Left hindlimb (tissue), 1 donor: Measurements from ENCODE around the gene C6orf89.

ENCODE experiments used
- DNase-seq: peaks from one replicate; pipeline ENCODE4 v3.0.0-alpha.2; 2018

C6orf89 gene

DNA sequence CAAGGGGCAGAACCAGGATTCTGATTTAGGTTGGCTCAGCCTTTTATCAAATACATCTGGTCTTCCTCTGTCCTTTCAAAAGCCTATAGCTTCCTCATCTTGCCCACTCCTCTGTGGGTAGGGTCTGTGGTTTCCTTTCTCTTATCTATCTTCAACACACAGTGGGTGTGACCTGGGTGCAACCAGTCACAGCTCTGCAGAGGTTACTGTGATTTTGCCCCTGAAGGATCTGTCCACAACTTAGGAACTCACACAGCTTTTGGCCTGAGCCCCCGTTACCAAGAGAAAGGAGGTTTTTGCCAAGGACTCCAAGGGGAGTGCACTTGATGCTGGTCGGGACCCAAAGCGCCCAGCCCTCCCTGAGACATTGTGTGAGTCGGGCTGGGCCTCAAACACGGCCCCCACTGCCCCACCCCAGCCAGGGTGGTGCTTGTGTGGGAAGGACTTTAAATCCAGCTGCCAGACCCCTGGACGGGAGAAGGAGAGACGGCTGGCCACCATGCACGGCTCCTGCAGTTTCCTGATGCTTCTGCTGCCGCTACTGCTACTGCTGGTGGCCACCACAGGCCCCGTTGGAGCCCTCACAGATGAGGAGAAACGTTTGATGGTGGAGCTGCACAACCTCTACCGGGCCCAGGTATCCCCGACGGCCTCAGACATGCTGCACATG is 68.6 kb downstream of the C6orf89 start, which contains the start of gene PI16:
TSS of gene PI16 (plus strand) at position 477 of the 670 bp plus-strand sequence. CDS start at position 500, 23 bp downstream.
- no peak for DNase-seq

GRCh38 chr6:36955136-36955535 is 69.4 kb downstream of the C6orf89 start:
- DNase-seq = no peak

- DNase-seq = no peak
These were observed 70.1 kb downstream of the C6orf89 start for GRCh38 chr6:36955671-36956445.

DNA sequence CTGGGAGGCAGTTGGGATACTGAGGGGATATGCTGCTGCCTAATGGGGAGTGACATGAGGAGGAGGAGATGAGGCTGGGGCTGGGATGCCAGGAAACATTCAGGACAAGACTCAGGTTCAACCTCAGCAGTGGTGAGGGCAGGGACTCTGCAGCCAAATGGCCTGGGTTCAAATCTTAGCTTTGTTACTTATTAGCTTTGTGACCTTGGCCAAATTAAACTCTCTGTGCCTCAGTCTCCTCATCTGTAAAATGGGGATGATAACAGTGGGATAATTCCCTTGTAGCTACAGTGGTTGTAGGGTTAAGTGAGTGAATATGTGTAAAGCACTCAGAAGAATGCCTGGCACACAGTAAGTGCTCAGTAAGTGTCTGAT is 70.7 kb downstream of the C6orf89 start:
- DNase-seq = no peak

DNA sequence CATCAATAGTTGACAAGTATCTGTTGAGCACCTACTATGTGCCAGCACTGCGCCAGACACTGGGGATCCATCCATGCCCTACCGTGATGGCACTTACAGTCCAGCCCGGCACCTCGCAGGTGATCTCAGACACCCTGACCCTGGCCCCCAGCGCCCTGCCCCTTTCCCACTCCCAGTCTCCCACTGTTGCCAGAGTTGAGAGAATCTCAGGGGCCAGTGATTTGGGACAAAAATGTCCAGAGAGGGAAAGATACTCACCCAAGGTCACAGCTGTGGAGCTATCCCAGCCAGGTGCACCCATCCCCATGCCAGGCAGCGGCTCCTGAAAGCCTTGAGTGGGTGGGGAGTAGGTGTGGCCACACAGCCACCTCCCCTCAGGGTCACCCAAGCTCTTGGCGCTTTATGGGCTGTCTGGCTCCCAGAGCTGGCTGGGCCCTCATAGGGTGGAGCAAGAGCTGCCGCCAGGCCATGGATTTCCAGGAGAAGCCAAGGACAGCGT is 72.1 kb downstream of the C6orf89 start:
- no peak for DNase-seq

DNA sequence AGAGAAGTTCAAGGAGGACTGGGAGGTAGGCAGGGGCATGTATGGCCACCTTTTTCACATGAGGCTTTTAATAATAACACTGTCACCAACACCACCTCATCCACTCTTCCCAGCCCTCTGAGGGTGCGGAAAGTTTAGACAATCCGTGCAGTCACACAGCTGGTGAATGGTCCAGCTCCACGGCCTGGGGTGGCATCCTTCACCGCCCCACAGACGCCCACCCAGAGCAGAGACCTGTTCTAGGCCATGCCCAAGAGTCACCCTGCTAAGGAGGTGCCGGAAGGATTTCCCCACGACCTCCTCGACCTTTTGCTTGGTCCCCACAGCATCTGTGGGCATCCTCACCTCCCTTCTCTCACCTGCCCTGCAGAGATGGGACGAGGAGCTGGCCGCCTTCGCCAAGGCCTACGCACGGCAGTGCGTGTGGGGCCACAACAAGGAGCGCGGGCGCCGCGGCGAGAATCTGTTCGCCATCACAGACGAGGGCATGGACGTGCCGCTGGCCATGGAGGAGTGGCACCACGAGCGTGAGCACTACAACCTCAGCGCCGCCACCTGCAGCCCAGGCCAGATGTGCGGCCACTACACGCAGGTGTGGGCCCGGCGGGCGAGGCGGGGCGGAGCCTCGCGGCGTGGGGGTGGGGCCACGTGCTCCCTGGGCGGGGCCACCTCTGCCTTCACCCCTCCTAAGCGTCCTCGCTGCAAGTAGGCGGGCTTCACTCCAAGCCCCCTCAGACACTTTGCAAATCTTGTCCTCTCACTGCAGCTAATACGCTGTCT is 73.2 kb downstream of the C6orf89 start:
- DNase-seq = no peak

GRCh38 chr6:36959555-36960250 is 74.0 kb downstream of the C6orf89 start:
- DNase-seq = no peak

DNA sequence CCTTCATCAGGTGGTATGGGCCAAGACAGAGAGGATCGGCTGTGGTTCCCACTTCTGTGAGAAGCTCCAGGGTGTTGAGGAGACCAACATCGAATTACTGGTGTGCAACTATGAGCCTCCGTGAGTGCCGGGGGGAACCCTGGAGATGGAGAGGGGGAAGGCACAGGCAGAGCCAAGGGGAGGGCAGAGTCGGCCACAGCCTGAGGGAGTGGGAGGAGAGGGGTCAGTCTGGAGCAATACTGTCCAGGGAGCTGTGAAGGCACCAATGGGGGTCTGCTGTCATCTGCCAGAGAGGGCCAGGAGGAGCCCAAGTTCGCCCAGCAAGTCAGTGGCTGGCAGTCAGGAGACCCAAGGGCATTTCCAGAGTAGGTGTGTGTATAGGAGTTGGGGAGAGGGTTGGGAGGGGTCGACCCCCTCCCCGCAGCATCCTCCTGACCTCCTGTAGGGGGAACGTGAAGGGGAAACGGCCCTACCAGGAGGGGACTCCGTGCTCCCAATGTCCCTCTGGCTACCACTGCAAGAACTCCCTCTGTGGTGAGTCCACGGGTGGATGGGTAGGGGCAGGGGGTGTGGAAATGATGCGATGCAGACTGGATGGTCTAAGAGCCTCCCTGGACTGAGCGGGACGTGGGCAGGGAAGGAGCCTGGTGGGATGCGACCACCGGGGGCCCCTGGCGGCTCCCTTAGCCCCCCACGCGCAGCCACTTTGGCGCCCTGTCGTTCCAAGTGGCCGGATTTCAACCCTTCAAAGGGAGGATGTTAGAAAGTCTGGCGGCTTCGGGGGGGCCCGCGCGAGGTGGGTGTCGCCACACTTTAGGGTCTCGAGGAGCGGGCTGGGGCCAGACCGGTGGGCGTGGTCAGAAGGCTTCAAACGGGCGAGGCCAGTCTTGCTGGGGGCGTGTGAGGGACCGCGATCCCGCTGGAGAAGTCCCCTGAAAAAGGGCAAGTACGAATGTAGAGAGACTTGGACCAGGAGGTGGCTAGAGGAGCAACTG is 76.0 kb downstream of the C6orf89 start:
- DNase-seq = no peak

DNA sequence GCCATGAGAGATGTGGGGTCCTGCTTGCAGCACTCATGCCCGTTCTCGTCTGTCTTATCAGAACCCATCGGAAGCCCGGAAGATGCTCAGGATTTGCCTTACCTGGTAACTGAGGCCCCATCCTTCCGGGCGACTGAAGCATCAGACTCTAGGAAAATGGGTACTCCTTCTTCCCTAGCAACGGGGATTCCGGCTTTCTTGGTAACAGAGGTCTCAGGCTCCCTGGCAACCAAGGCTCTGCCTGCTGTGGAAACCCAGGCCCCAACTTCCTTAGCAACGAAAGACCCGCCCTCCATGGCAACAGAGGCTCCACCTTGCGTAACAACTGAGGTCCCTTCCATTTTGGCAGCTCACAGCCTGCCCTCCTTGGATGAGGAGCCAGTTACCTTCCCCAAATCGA is 77.1 kb downstream of the C6orf89 start:
- DNase-seq = peak; percentile 54

DNA sequence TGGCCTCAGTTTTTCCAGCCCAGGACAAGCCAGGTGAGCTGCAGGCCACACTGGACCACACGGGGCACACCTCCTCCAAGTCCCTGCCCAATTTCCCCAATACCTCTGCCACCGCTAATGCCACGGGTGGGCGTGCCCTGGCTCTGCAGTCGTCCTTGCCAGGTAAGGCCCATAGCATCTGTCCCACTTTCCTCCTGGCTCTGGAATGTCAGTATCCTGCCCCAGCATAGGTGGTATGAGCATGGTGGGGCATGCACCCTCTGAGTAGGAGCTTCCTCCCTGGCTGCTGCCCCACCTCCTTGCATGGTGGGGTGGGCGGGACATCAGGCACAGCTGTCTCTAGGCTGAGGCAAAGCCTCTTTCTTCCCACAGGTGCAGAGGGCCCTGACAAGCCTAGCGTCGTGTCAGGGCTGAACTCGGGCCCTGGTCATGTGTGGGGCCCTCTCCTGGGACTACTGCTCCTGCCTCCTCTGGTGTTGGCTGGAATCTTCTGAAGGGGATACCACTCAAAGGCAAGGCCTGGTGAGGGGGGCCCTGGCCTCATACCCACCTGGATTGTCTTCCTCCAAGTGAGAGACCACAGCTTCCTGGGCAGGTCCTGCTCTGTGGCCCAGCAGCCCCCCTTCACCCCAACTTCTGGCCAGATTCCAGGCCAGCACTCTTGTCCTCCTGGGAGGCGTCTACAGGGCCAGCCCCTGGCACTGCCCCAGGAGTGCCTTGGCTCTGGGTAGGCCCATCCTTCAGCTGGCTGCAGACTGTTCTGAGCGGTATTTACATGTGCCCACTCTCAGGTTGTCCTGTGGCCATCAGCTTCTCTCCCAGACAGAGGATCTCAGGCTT is 77.9 kb downstream of the C6orf89 start:
- no peak for DNase-seq

DNA sequence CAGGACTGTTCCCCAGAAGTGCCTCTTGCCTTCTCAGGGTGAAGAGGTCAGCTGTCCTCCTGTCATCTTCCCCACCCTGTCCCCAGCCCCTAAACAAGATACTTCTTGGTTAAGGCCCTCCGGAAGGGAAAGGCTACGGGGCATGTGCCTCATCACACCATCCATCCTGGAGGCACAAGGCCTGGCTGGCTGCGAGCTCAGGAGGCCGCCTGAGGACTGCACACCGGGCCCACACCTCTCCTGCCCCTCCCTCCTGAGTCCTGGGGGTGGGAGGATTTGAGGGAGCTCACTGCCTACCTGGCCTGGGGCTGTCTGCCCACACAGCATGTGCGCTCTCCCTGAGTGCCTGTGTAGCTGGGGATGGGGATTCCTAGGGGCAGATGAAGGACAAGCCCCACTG is 78.6 kb downstream of the C6orf89 start:
- no peak for DNase-seq

- DNase-seq = no peak
These were observed 79.2 kb downstream of the C6orf89 start for GRCh38 chr6:36964908-36965307.

DNA sequence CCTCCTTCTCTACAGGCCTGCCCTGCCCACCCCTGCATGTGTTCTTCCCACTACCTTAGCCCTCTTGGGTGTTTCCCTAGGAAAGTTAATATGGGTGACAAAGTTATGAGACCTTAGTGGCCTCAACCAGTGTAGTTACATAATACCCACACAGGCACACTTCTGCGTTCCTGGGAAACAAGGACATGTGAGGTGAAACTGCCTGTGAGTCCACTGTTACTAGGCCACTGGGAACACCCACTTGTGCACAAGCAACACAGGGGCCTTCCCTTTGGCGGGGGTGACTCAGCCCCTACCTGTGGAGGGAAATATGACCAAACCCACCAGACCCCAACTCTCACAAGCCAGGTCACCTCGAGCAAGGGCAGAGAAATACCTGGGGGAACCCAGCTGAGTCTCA is 81.5 kb downstream of the C6orf89 start:
- DNase-seq = no peak

DNA sequence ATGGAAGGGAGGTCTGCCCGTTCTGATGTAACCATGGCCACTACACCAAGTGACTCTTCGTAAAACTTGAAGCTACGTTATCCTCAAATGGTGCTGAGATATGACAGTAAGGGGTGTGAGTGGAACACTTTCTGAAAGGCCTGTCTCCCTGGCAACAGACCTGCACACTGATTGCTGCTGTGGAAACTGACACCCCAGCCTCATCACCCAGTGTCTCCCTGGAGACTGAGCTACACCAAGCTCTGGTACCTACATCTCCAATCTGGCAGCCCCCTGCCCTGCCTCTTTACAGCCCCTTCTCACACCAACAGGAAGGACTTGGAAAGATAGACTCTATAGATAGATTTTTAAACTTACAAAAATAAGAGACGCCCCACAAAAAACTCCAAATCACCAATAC is 82.0 kb downstream of the C6orf89 start:
- DNase-seq = no peak

- no peak for DNase-seq
These were observed 82.7 kb downstream of the C6orf89 start for GRCh38 chr6:36968266-36968977.

DNA sequence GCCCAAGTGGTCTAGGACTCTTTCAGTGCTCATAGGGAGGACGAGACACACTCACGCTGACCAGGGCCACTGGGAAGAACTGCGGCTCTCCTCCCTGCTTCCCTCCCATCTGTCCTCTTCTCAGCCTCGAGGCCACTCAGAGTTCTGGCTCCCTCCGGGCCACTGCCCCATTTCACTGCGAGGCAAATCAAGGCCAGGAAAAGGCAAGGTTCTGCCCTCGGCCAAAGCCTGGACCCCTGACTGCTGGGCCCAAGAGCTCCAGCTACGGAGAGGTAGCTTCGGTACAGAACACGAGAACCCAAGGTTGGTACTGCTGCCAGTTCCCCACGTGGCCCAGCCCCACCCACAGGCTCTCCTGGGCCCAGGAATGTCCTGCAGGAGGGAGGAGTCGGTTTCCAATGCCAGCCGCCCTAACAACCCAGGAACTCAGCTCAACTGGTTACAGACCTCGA is 83.5 kb downstream of the C6orf89 start:
- no peak for DNase-seq

DNA sequence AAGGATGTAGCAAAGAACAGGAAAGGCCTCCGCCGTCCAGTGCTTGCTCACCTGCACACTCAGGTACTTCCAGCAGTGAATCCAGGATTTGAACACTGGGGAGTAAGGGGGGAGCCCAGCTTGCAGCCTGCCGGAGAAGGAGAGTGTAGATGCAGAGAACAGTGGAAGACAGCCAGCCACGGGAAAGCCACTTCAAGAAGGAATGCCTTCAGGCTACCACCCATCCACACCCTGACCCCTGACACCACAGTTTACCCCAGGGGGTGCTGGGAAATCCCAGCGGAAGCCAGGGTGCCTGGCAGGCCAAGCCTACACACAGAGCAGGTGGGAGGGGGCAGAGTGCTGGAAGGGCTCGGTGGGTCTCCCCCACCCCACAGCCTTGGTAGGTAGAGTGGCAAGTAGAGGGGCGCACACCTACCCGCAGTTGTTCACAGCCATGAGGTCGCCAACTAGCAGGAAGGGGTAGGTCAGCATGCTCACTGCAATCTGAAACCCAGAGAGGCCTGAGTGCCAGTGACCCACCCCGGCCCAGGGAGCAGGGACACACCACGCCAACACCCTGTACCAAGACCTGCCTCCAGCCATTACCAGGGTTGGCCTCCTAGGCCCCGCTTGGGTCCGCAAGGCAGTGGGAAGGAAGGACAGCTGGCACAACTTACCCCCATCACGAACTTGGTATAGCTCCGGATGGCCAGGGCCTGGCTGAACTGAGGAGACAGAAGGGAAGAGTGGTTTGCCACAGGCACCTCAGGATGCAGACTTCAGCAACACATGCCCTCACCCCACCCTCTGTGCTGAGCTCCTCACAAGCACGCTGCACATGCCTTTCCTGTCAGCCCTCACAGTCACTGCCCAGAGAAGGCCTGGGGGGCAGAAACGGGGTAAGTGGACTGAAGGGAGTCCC is 84.5 kb downstream of the C6orf89 start:
- no peak for DNase-seq
